ENCODE results near the gene MAGI1.

MAGI1 gene

GRCh38 chr3:65945953-65946352, 92.8 kb downstream of the MAGI1 start:
- DNase-seq (ENCODE audit: low read depth in 2 of 2) = no peak

GRCh38 chr3:65945480-65945879, 93.2 kb downstream of the MAGI1 start:
- no peak for DNase-seq (ENCODE audit: low read depth in 2 of 2)

GRCh38 chr3:65944252-65944651, 94.5 kb downstream of the MAGI1 start:
- DNase-seq (ENCODE audit: low read depth in 2 of 2) = no peak

GRCh38 chr3:65939801-65940246, 98.9 kb downstream of the MAGI1 start:
- DNase-seq (ENCODE audit: low read depth in 2 of 2) = no peak

GRCh38 chr3:65939184-65939583, 99.5 kb downstream of the MAGI1 start:
- DNase-seq (ENCODE audit: low read depth in 2 of 2) = no peak

- no peak for DNase-seq (ENCODE audit: low read depth in 2 of 2)
Observed at GRCh38 chr3:65938676-65939075, 100.0 kb downstream of the MAGI1 start.

- DNase-seq (ENCODE audit: low read depth in 2 of 2) = no peak
Observed at GRCh38 chr3:65938147-65938546, 100.6 kb downstream of the MAGI1 start.

GRCh38 chr3:65936908-65937638, 101.6 kb downstream of the MAGI1 start:
- DNase-seq (ENCODE audit: low read depth in 2 of 2) = no peak

GRCh38 chr3:65935724-65936123, 103.0 kb downstream of the MAGI1 start:
- DNase-seq (ENCODE audit: low read depth in 2 of 2) = no peak

GRCh38 chr3:65930648-65931047, 108.1 kb downstream of the MAGI1 start:
- no peak for DNase-seq (ENCODE audit: low read depth in 2 of 2)

GRCh38 chr3:65928110-65928509, 110.6 kb downstream of the MAGI1 start:
- no peak for DNase-seq (ENCODE audit: low read depth in 2 of 2)

- no peak for DNase-seq (ENCODE audit: low read depth in 2 of 2)
Observed at GRCh38 chr3:65927576-65927975, 111.1 kb downstream of the MAGI1 start.

GRCh38 chr3:65925254-65925954, 113.3 kb downstream of the MAGI1 start:
- DNase-seq (ENCODE audit: low read depth in 2 of 2) = no peak

- no peak for DNase-seq (ENCODE audit: low read depth in 2 of 2)
Observed at GRCh38 chr3:65924762-65925161, 114.0 kb downstream of the MAGI1 start.

GRCh38 chr3:65922441-65922840, 116.3 kb downstream of the MAGI1 start:
- no peak for DNase-seq (ENCODE audit: low read depth in 2 of 2)

GRCh38 chr3:65919826-65920225, 118.9 kb downstream of the MAGI1 start:
- DNase-seq (ENCODE audit: low read depth in 2 of 2) = no peak

GRCh38 chr3:65915477-65915876, 123.2 kb downstream of the MAGI1 start:
- no peak for DNase-seq (ENCODE audit: low read depth in 2 of 2)

- no peak for DNase-seq (ENCODE audit: low read depth in 2 of 2)
Observed at GRCh38 chr3:65914740-65915367, 123.9 kb downstream of the MAGI1 start.

- no peak for DNase-seq (ENCODE audit: low read depth in 2 of 2)
Observed at GRCh38 chr3:65914032-65914739, 124.5 kb downstream of the MAGI1 start.

GRCh38 chr3:65912647-65913046, 126.1 kb downstream of the MAGI1 start:
- DNase-seq (ENCODE audit: low read depth in 2 of 2) = no peak

- DNase-seq (ENCODE audit: low read depth in 2 of 2) = no peak
Observed at GRCh38 chr3:65908588-65908987, 130.1 kb downstream of the MAGI1 start.

Data from stimulated activated CD8-positive, alpha-beta memory T cell treated with anti-CD3 and anti-CD28 coated beads, Interleukin-2, amount 100 ng/mL, for 1 hour (primary cell).